Measurements from ENCODE around the gene PRDX2.

DNA sequence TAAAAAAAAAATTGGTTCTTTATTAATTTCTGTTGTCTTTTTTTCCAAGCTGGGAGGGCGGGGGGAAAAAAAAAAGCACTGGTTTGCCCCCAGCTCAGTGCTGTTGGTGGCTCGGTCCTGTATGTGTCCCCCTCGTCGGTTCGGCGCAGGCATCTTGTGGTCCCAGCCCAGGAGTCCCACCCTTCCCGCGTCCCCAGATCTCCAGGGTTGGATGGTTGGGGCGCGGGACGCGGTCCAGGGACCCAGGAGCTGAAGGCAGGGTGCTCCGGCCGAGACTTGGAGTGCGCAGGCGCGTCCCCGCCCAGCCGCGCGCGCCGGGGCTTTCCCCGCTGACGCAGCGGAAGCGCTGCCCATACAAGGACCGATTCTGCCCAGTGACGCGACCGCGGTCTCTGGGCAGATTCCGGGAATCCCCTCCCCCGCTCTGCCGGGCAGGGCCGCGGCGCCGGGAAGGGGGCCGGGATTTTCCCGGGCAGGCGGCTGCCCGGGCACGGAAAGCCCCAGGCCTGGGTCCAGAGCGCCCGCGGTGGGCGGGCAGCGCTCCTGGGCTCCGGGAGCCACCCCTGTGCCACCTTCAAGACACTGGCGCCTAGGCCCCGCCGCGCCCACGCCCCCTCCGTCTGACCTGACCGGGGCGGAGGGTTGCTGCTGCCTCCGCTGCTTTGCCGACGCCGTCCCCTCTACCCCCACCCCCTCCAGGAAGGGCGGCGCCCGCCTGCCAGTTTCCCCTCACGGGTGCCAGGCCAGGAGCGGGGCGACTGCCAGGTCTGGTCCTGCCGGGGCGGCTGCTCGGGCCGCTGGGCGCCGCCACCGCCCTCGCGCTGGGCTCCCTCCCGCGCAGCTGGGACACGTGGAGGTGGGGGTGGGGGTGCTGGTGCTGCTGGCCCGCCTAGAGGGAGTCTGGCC lies 8.1 kb downstream of the PRDX2 start:
- TF ChIP-seq CTCF (IDR thresholded peaks at IDR 0.05; ENCODE audit: low read length) (no peak), EZH2 (IDR thresholded peaks at IDR 0.05; ENCODE audit: borderline replicate concordance, low read length) (no peak)

Measured in OCI-LY1 (cell line).